Subcutaneous adipose tissue (tissue), 4 donors: ENCODE measurements around the gene ARHGEF38. TPM values are rescaled to one million over a fixed set of nuclear protein-coding genes. Genes with fewer than 3 reads are reported as not detected.

Experiments
- CTCF ChIP-seq: fragments of 450-650 bp; IDR thresholded peaks from one replicate; pipeline ENCODE4 v1.5.1; 2016; ENCODE audit warnings: low read depth, mild to moderate bottlenecking, control low read depth, antibody characterized with exemption, moderate library complexity
- total RNA-seq, 4 donors: library from RNA; depleted of rRNA; stranded (reverse); fragments of >200 nt; gene quantifications; one replicate each; pipeline ENCODE4 v1.1.0, GENCODE V29; 2016

The ARHGEF38 gene
- total RNA-seq, 4 donors from 2014 or later = not detected

GRCh38 chr4:105634402-105635080 lies 82.1 kb downstream of the ARHGEF38 start:
- no peak for TF ChIP-seq CTCF

GRCh38 chr4:105637408-105638176 lies 85.2 kb downstream of the ARHGEF38 start:
- no peak for TF ChIP-seq CTCF

- TF ChIP-seq CTCF = no peak
These were observed 89.4 kb downstream of the ARHGEF38 start for GRCh38 chr4:105641845-105642244.

- no peak for TF ChIP-seq CTCF
These were observed 91.8 kb downstream of the ARHGEF38 start for GRCh38 chr4:105644257-105644656.

- no peak for TF ChIP-seq CTCF
These were observed 93.0 kb downstream of the ARHGEF38 start for GRCh38 chr4:105645440-105645839.

GRCh38 chr4:105650190-105650589 lies 97.8 kb downstream of the ARHGEF38 start:
- TF ChIP-seq CTCF = no peak

- TF ChIP-seq CTCF = no peak
These were observed 99.5 kb downstream of the ARHGEF38 start for GRCh38 chr4:105651884-105652283.
